GM12891 (cell line): Measurements from ENCODE around the gene ANGPTL4.

ENCODE experiments used
- PAX5 ChIP-seq: IDR thresholded peaks from 2 replicates; pipeline ENCODE4 v1.6.1; 2011; ENCODE audit warnings: low read length, moderate library complexity, mild to moderate bottlenecking; ENCODE audit not compliant: insufficient read depth, severe bottlenecking
- POLR2A ChIP-seq: IDR thresholded peaks from 2 replicates; pipeline ENCODE4 v1.6.1; 2011; ENCODE audit warnings: low read depth, low read length, control low read depth
- POLR2AphosphoS5 ChIP-seq: IDR thresholded peaks from 2 replicates; pipeline ENCODE4 v1.6.1; 2011; ENCODE audit warnings: low read depth, low read length, control low read depth

GRCh38 chr19:8319807-8320520 lies 44.0 kb upstream of the ANGPTL4 start:
- TF ChIP-seq POLR2A = no peak
- no peak for TF ChIP-seq PAX5
- TF ChIP-seq POLR2AphosphoS5 = no peak
